CD4-positive, alpha-beta T cell treated with Interleukin-4 for 4 hours (primary cell): ENCODE data around the gene SCGB3A2.
"Not testable (repeated sequence)": the region's sequence is repeated elsewhere in the genome, so short reads cannot be mapped to it uniquely, and the experiment has no call there.

Experiments
- DNase-seq: peaks from one replicate; pipeline ENCODE4 v3.0.0-alpha.2; 2020

The SCGB3A2 gene

GRCh38 chr5:147869112-147869511 lies 9.4 kb upstream of the SCGB3A2 start:
- DNase-seq = no peak

DNA sequence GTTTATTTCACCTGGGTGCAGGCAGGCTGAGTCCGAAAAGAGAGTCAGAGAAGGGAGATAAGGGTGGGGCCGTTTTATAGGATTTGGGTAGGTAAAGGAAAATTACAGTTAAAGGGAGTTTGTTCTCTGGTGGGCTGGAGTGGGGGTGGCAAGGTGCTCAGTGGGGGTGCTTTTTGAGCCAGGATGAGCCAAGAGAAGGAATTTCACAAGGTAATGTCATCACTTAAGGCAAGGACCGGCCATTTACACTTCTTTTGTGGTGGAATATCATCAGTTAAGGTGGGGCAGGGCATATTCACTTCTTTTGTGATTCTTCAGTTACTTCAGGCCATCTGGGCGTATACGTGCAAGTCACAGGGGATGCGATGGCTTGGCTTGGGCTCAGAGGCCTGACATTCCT lies 8.6 kb upstream of the SCGB3A2 start:
- not testable (repeated sequence) for DNase-seq

DNA sequence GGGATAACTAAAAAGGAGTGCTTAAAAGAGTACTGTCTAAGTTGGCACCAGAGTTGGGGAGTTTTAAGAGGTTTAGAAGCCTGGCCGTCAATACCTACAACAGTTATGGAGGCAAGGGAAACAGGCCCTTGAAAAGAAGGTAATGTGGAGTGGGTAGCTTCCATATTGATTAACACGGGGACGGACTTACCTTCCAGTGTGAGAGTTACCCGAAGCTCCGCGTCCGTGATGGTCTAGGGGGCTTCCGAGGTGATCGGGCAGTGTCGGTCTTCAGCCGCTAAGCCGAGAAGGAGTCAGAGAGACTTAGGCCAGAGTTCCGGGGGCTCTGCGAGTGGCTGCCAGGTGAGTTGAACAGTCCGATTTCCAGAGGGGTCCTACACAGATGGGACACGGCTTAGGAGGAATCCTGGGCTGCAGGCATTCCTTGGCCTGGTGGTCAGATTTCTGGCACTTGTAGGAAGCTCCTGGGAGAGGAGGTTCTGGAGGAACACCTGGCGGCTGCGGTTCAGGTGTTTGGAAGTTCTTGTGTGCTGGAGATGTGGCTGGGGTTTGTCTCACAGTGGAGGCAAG lies 6.4 kb upstream of the SCGB3A2 start:
- DNase-seq = not testable (repeated sequence)

DNA sequence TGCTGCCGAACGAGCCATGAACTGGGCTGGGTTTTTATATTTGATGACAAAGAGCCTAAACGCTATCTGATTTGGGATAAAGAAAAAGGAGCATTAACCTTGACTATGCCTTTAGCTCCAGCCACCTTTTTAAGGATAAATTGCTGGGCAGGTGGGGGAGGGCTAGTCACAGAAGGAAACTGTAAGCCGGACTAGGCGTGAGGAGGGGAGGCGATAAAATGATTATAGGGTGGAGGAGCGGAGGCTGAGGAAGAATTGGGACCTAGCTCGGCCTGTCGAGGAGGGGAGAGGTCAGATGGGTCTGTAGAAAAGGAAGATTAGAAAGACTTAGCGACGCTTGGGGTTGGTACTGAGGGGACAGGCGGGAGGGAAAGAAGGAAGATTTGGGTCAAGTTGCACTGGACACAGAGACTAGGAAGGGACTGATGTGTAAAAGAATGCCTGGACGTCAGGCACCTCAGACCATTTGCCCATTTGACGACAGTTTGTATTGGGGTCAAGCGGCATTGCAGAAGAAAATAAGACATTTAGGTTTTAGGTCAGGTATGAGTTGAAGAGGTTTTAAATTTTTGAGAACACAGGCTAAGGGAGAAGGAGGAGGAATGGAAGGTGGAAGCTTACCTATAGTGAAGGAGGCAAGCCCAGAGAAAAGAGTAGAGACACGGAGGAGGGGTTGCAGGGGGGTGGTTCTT lies 5.6 kb upstream of the SCGB3A2 start:
- not testable (repeated sequence) for DNase-seq

- DNase-seq = not testable (repeated sequence)
Measured at GRCh38 chr5:147874118-147874875, 4.2 kb upstream of the SCGB3A2 start.

DNA sequence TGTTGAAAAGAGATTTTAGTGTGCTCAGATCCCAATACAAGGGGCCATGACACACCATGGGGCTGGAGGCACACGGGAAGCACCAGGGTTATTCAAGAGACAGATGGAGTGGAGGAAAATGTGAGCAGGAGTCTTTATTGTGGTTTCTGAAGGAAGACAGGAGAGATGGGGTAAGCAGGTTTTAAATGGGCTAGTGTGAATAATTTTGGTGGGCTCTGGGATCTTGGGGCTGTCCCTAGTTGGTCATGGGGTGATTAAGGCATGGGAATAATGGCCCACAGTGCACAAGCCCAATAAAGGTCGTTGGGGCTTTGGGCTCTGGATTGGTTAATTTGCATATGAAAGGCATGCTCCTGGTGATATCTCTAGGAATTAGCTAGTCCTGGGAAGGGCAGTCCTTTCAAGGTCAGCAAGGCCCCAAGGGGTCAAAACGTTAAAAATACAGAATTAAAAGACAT lies 3.6 kb upstream of the SCGB3A2 start:
- DNase-seq = no peak

DNA sequence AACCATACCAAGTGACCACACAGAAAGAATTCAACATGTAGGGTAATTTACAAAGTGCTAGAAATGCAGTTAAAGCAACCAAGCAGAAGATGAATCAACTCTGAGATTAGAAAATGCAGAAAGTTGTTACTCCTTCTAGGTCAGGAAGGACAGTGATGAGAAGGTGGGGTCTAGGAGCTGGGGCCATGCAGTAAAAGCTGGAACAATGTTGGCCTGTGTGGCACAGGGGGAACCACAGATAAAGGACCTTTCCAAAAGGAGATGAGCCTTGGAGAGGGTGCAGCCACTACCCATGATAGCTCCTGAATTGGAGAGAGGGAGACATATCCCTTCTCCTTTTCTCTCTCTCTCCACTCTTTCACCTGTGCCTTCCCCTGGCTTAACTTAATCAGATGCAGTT lies 2.4 kb upstream of the SCGB3A2 start:
- no peak for DNase-seq

GRCh38 chr5:147876626-147877025 lies 1.9 kb upstream of the SCGB3A2 start:
- DNase-seq = no peak

DNA sequence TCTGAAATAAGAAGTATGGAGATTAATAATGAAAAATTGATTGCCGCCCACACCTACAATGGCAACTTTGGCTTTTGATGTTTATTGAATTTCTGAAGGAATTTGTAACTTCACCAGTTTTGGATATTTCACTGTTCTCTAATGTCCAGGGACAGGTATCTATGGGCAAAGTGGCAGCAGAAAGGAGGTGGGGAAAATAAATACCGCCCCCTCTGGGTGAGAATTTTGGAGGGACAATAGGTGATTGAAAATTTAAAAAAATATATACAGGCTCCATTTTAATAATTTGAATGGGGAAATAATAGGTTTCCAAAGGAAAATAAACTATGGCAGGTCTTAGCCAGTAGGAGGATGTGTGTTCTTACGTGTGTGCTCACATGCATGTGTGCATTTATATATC lies 1.3 kb downstream of the SCGB3A2 start:
- no peak for DNase-seq

GRCh38 chr5:147880487-147880886 lies 2.0 kb downstream of the SCGB3A2 start:
- no peak for DNase-seq

DNA sequence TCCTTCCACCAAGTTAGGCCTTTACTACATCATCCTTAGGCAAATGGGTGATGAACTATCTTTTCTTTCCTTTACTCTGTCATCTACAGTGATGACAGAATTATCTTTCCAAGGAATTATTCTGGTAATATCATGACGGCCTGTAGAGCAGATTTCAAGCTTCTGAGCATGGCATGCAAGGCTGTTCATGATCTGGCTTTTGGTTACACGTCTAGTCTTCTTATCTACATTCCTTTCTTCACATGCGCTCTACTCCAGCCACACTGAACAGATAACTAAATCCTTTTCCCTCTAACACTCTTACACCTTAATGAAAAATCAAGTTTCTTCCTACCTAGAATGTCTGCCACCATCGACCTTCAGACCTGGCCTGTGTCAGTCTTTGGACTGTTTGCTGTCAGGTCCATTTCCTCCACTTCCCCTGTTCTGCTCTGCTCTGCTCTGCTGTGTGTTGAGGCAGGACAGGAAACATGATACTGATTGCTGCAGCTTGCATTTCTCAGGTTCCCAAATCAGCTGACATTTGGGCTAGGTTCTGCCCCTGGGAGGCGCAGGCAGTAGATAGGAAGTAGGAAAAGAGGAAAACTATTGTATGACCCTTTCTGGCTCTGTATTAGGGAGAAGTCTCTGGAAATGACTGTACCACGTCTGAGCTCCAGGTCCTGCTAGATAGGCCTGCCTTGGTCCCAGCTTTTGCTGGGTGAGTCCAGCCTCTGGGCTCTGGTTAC lies 4.2 kb downstream of the SCGB3A2 start:
- no peak for DNase-seq

- no peak for DNase-seq
Measured at GRCh38 chr5:147887026-147887627, 8.6 kb downstream of the SCGB3A2 start.

- no peak for DNase-seq
Measured at GRCh38 chr5:147887930-147888329, 9.4 kb downstream of the SCGB3A2 start.

DNA sequence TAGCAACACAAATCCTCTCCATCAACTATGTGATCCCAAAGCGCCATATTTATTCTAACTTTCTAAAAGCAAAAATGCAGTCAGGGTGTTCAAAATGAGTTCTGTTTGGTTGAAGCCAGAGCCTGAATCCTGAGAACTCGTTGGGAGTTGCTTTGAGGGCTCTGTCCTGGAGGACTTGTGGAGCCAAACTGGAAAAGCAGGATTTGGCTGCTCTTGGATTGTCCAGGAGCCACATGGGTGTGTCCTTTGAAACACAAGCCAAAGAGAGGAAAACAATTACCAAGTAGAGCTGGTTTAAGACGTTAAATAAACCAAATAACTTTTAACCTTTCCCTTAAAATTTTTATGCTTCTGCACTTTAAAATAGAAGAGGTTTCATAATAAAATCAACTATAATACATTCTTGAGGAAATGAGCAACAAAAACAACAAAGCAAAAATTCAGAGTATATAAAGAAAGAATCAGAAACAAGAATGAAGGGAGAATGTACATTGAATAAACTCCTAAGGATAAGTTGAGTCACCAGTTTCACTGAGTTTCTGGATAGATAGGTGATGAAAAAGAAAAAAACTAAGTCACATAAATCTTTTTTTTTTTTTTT lies 14.3 kb downstream of the SCGB3A2 start:
- DNase-seq = no peak

- DNase-seq = no peak
Measured at GRCh38 chr5:147893820-147894219, 15.3 kb downstream of the SCGB3A2 start.

DNA sequence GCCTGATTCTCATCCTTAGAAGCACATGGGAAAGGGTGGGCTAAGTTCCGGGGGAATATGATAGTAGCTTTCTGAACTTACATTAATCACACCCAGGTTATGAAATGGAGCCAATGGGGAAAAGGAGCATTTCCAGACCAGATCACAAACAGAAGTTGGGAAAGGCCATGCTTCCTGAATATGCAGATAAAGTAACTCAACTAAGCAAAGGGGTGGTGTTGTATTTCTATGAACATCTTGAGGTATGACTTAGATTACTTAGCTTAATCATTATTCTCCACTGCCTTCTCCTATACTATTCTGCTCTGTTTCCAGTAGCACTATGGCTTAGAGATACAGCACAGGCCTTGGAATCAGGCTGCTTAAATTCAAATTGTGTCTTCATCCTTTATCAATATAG lies 17.4 kb downstream of the SCGB3A2 start:
- no peak for DNase-seq

- DNase-seq = no peak
Measured at GRCh38 chr5:147898875-147899401, 20.4 kb downstream of the SCGB3A2 start.

GRCh38 chr5:147901599-147902039 lies 23.1 kb downstream of the SCGB3A2 start:
- DNase-seq = no peak

GRCh38 chr5:147902609-147903115 lies 24.2 kb downstream of the SCGB3A2 start:
- no peak for DNase-seq

GRCh38 chr5:147904110-147904509 lies 25.6 kb downstream of the SCGB3A2 start:
- no peak for DNase-seq

GRCh38 chr5:147906326-147907095 lies 28.0 kb downstream of the SCGB3A2 start, which contains the start of gene C5orf46:
Gene C5orf46, minus strand, starts transcription at chr5:147906538. Its CDS starts 37 bp downstream, at chr5:147906501.
- no peak for DNase-seq
